Left lobe of liver (tissue), 2 donors: ENCODE measurements around the gene SUGCT. TPM values are rescaled to one million over a fixed set of nuclear protein-coding genes. Genes with fewer than 3 reads are reported as not detected.

Experiments used
- ATAC-seq: fragments of 200-7000 bp; cut with Tn5 transposase; one replicate; pipeline ENCODE4 v1.9.1; 2020; ENCODE audit warnings: mild to moderate bottlenecking, moderate library complexity
- DNase-seq: peaks from one replicate; pipeline ENCODE4 v3.0.0-alpha.2; 2020; ENCODE audit warnings: low spot score
- total RNA-seq: library from RNA; stranded (reverse); gene quantifications from one replicate; pipeline ENCODE4 v1.2.1, GENCODE V29; 2021
- donor health status: DM: no; HTN: no; CAD: no; lungs with moderate emphysema.
- donor health status: DM: no; HTN: yes; CAD: no.

The SUGCT gene
- total RNA-seq, 1 donor from 2014 or later: 14.3 TPM

DNA sequence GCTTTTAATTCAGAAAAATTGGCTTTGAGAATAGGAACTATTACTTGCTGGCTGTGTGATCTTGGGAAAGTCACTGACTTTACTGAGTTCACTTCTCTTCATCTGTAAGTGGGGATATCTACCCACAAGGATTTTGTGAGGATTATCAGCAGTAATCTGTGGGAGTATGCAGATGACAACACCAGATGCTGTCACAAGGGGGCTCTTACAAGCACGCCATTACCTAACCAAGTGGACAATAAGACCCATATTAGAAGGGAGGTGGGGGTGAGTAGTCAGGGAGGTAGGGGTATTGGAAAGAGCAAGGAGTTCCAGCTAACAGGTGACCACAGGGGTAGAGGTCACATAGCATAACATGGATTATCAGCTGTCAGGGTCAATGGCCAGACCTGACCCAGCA, 569.4 kb downstream of the SUGCT start:
- DNase-seq (no peak), ATAC-seq (no peak)

DNA sequence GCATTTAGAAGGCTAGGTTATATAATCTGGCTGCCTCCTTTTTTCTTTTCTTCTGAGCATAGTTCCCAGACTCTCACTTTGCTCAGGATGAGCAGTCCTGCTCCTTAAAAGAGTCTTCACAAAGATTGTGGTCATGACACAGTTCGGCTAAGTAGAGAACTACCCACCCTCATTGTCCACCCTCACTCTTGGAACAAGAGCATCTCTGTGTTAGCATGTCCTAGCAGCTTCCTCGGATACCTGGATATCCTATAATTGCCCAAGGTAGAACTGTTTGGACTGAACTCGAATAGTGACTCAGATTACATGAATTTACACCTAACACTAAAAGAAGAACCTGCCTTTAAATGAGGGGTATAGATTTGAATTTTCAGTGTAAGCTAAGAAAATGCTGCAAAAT, 572.0 kb downstream of the SUGCT start:
- DNase-seq: no peak
- no peak for ATAC-seq

DNA sequence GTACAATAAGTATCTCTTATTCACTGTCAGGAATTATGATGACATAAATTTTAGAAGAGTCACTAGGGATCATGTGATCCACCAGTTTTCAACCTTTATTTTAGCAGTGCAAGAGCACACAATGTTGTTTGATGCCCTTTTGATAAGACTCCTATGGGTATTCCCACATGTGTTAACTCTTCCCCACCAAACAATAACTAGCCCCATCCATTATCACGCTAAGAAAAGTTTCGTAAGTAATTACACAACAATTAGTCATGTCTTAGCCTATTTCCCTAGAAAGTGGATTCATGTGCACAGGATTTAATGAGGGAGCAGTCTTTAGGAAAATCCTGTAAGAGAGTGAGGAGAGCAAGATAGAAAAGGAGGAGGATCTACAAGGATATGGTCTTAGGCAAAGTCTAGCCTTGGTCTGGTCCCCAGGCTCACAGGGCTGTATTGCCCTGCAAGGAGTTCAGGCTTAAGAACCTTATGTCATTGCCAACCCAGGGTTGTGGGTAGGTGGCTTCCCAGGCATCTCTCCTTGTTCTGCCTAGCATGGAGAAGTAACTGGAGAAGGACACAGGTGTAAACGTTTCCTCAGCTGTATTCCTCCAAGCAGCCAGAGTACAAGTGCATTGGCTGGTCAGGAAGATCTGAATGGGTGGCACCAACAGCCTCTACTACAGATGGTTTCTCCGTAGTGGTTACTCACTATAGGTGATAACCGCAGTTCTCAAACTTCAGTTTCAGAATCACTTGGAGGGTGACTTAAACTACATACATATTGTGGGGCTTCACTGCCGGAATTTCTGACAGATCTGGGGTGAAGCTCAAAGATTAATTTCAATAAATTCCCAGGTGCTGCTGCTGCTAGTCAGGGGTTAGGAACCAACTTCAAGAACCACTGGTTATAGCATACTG, 574.5 kb downstream of the SUGCT start:
- no peak for ATAC-seq
- no peak for DNase-seq

DNA sequence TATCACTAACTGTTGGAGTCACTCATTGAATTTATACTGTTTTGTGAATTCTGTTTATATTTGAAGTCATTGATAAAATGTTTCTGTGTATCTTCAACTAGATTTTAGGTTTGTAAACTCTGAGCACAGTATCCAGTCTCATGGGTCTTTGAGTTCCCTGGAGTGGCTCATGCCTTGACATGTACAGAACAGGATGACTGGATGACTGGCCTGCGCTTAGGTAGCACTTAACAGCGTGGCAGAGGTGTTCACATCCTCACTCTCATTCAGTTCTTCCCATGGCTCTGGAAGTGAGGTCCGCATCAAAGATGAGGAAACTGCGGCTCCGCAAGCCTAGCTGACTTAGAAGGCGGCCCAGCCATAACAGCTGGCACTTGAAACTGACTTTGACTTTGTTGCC, 576.9 kb downstream of the SUGCT start:
- no peak for ATAC-seq
- no peak for DNase-seq

DNA sequence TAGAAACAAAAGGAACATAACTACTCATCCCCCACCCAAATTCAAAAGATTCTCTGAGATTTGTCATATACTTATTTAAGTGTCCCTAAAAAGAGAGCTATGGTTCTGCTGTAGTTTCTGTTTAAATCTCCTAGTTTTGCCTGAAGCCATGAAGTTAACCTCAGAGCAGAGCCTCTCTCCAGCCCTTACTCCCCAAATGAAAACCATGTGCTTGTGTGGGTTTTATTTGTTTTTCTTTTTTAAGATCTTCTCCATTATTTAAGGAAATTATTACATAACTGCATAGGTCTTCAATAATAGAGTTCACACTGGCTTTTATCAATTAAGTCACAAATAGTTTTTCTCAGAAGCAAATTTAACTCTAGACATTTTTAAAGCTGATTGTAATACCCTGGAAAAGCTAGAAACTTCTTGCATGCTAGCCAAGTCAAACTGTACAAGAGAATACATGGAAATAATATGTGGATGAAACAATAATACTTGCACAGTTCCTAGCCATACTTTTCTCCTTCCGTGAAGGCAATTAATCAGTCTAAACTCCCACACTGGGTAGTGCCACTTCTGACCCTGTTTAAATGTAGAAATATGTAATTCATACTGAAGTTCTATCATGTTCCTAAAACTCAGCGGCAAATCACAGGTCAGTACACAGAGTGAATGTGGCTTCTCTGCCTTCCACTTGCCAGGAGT, 579.7 kb downstream of the SUGCT start:
- no peak for DNase-seq
- ATAC-seq: no peak

DNA sequence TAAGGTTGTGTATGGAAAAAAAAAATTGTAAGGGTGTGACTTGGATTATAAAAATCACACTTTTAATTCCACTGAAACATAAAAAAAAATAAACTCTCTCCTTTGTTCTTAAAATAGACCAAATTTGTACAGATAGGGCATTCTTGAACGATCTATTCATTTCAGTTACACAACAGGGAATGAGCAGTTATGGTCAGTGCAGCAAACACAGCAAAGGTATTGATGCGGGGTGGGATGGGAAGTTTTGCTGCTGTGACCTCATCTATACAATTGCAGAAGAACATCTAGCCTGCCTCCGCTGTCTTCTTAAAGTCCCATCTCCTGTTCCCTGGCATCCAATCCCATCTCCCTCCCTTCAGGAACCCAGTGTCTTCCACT, 580.2 kb downstream of the SUGCT start:
- DNase-seq: no peak
- no peak for ATAC-seq

DNA sequence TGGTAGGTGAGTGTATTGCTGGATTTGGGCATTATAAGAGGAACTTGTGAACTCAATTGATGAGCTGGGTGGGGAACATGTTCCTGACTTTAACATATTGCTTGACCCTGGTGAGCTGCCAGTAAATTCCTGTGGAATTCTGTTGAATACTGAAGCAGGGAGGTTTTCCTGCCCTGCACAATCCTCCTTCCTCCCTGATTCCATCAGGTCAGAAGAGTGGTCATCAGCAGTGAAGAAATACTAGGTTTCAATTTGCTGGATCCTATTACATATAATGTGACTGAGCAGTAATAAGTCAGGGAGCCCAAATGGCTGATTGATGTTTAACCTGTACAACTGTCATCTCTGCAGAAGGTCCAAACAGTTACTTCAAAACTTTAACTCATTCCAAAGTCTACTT, 581.2 kb downstream of the SUGCT start:
- DNase-seq (no peak), ATAC-seq (peak; percentile 53)

DNA sequence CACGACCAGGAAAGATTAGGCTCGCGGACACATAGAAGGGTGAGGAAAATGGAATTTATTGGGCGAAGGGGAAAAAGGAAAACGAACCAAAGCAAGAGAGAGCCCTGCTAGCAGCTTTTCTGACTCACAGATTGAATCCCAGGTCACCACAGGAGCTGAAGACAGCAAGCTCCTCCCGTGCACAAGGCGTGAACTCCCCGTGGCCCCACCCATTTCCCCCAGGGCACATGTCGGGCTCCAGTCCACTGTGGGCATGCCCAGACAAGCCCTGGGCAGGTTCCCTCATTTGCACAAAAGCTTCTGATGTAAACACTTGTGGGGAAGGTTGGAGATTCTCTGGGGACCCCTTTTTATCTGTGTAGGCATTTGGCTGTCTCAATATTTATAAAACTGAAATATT, 582.4 kb downstream of the SUGCT start:
- peak; percentile 60 for DNase-seq
- peak; percentile 76 for ATAC-seq

DNA sequence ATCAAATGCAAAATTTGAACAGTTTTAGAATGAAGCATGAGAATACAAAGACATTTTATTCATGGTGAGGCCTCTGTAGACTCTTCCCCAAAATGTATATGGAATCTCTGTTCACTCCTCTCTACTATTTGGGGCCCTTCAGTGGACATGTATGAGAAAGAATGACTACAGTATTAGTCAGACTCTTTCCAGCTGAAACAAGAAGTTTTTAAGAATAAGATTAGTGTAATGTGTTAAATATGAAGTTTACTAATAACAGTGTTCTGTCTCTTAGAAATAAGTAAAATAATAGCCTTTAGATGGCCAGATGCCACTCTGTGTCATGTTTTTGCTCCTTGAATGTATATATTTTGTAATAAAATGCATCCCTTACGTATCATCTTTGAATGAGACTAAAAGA, 585.6 kb downstream of the SUGCT start:
- no peak for DNase-seq
- no peak for ATAC-seq

DNA sequence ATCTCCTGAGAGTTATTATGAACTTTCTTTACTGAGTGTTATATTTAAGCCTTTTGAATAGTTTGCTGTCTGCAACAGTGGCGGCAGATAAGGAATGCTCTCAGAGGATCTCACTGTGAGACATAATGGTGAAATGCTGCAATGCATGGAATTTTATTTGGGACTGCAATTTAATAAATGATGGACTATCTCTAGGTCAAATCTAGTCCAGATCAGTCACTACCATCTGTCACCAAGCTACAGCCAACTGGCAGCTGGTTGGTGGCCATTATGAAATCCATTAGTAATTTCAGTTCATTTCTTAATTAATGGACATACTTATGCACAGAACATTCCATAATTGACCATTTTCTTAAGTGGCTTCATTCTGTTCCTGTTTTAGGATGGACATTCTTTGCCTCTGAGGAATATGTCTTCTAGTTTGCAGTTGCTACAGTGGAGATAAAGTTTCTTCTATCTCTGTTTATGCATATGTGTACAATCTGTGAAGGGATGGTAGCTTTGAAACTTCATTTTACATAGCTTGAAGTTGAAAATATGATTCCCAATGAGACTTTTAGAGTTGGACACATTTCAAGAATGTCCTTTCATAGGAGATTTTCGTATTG, 586.6 kb downstream of the SUGCT start:
- ATAC-seq: no peak
- DNase-seq: no peak

DNA sequence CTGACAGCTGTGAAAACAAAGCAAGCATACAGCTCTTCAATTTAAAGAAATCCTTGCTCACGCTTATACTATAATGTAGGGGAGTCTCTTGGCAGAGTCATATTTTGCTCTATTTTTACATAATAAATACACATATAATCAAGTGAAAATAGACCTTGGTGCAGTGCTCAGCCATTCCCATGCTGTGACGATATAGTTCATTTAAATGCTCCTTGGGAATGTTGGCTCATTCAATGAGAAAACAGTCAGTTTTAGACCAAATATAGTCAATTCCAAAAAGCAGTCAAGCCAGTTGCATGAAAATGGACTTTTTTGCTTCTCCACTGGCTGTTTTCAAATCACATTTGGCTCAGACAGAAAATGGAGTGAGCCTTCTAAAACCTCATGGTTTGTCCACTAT, 587.4 kb downstream of the SUGCT start:
- ATAC-seq: no peak
- no peak for DNase-seq

DNA sequence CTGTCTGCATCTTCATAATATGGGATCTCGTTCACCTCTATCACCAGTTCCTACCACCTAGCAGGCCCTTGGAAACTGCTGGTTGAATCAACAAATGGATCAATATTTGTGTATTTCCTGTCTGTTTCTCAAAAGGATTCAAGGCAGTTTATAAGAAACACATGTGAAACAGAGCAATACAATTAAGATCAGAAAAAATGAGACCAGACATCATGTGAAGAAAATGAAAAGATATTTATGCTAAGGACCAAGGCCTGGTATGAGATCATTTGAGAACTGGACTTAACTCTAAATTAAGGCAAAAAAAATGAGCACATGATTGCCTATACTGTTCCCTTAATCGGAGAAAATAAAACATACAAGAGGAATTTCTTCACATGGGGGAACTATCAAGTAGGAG, 589.0 kb downstream of the SUGCT start:
- DNase-seq (no peak), ATAC-seq (no peak)

DNA sequence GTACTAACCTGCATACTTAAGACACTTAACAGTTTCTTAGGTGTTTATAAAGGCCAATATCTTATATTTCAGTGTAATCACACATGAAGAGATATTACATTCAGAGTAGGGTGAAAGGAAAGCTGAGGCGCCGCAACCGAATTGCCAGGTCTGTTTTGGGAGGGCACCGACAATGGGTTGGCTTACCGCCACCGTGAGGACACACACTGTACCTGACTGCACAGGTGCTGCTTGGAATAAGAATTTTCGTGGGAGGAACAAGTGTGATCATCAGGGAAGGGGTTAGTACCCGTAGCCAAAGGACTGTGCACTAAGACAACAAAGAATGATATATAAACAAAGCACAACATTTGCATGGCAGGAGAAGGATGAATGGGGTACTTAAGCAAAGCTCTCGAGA, 591.8 kb downstream of the SUGCT start:
- ATAC-seq: no peak
- DNase-seq: no peak

DNA sequence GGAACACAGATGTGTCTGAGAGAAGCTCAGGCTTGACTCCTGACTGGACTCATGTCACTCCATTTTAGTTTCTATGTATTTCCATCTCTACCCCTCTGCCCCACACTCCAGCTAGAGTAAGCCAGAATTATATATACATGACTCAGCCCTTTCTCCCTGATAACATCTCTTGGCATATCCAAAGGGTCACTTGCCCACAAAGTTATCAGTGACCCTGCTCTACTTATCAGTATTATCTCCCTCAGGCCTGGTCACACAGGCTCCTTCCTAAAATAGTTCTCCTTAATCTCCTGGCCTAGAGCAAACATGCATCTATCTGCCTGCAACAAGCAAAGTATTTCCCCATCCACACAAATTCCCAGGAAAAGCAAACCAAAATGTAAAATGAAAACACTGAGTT, 598.3 kb downstream of the SUGCT start:
- DNase-seq (no peak), ATAC-seq (no peak)

DNA sequence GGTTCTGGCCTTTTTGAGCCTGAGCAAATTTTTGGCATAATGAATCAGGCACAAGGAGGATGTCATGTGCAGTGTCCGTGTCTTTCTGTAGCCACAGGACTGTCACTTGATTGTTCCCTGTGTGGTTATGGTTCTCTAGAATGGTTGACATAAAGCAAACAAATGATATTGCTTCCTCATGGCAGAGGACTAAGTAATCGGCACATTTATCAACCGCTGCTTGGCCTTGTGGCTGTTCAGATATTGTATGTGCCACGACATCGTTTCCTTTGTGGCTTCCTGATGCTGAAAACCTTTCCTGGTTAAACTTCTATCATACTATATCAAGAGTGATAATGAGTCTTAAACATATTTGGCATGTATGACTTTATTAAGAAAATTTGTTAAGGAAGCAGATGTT, 598.8 kb downstream of the SUGCT start:
- DNase-seq (no peak), ATAC-seq (no peak)

DNA sequence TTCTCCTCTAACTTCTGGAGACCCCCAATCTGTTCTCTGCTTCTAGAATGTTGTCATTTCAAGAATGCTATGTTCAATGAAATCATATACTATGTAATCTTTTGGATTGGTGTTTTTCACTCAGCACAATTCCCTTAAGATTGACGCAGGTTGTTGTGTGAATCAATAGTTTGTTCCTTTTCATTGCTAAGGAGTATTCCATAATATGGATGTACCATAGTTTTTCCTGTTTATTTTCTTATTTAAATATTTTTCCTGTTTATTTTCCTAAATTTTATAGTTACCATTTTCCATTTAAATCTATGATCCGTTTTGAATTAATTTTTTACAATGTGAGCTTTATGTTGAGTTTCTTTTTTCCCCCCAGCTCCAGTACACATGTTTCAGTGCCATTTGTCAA, 604.5 kb downstream of the SUGCT start:
- no peak for ATAC-seq
- DNase-seq: no peak

DNA sequence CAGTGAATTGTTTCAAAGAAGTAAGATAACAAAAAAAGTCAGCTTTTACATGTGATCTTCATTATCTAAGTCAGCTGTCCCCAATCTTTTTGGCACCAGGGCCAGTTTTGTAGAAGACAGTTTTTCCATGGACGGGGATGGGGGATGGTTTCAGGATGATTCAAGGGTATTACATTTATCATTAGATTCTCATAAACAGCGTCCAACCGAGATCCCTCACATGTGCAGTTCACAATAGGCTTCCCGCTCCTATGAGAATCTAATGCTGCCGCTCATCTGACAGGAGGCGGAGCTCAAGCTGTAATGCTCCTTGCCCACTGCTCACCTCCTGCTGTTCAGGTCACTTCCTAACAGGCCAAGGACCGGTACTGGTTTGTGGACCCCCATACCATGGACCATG, 607.5 kb downstream of the SUGCT start:
- DNase-seq (no peak), ATAC-seq (no peak)

DNA sequence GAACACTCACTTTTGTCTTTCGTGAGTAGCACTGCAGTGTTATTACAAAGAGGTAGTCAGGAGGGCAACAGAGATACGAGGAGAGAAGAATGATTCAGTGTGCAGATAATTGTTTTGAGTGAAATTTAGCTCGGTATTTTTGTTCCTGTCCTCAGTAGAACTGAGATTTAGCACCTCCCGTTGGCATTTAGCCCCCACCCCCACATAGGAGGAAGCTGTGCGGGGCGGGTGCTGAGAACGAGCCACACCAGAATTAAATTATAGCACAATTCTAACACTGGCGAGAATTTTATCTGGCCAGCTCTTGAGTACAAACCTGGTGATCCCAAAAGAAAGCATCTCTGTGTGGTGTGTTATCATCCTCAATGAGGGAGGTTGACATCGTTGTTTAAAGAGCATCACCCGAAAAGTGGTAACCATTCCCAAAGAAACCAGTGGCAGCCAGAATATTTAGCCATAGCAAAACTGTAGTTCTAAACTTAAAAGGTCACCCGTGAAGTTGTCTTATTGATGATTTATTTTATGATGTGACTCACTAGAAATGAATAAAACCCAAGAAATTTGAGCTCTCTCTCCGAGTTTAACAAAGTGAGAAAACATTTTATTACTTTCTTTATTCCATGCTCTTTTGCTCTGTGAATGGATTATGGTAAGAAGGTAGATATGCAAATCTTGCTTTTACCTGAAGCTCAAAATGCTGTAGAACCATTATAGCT, 612.2 kb downstream of the SUGCT start:
- DNase-seq (no peak), ATAC-seq (no peak)

DNA sequence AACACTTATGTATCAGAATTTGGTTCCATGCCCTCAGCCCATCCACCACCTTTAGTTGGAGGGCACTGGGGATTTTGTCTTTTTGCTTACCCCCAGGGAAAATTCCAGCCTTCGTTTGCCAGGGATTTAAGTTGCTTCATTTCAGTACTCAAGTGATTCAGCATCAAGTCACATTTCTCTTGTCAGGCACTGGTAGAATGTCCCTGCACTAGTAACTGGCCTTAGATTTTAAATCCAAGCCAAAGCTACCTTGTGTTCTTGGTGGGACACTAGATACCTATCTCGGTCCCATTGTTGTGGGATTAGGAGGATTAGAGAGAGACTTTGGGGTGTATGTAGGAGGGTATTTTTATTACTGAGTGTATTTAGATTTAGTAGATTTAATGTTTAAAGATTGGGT, 613.1 kb downstream of the SUGCT start:
- no peak for ATAC-seq
- DNase-seq: no peak

DNA sequence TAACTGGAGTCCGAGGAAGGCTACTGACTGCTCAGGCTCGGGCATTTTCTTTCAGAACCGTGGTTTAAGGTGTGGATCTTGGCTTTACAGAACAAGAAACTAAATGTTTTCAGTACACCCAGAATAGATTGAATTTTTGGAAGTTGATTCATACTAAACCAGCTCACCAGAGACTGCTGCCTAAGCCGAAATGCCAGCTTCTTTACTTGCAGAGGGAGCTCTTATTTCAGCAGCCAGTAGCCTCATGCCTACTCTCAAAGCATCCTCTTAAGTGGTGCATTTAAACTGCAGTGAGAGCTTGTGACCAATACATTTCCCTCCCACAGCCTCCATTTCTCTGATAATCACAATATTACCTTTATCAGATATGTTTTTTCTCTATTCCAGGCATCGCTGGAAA, 615.1 kb downstream of the SUGCT start:
- DNase-seq: no peak
- no peak for ATAC-seq

DNA sequence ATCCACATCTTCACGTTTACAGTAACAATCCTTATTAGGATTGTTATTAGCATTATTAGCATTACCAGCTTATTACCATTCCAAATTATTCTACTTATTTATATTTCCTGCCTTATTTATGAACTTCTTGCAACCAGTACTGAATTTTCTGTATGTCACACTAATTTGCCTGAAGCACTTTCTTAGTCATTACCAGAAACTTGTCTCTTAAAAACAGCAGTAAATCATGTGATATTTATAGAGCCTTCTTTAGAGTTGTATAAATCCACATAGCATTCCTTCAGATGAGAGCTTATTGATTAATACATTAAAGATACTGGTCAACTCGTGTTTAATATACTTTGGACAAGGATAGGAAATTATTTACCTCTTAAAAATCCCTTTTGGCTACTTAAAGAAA, 618.6 kb downstream of the SUGCT start:
- DNase-seq: no peak
- ATAC-seq: no peak

DNA sequence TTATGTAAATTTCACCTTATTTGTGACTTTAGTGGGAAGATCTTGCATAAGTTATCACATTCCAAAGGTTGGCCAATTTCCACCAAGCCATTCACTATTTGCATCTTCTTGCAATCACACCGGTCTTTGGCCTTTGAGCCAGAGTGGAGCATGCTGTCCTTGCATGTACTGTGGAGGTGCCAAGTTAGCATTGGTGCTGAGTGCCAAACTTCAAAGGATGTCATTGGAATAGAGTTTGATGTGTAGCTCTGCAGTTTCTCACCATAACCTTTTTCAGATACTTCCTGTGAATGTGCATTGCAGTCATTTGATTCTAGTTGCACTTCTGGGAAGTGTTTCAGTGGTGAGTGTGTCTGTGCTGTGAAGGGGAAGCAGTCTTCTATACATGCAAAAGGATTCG, 620.6 kb downstream of the SUGCT start:
- ATAC-seq (peak; percentile 74), DNase-seq (peak; percentile 91)
